ENCODE measurements around the gene CTNND2.

CTNND2 gene

DNA sequence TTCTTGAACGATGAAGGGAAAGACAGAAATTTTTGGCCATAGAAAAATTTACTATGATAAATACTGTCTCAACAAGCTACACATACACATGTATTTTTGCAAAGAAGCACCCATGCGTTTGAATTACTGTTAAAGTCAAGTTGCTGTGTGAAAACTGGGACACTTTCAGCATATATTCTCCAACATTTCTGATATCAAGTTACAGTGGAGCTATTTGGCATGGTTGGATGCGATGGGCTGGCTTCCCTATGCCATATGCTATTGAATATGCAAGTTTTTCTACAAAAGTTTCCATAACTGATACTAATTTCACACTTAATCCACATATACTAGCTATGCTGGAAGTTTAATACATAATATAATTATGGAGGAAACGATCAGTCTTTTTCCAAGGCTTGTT, 381.4 kb downstream of the CTNND2 start:
- no peak for DNase-seq (ENCODE audit: low spot score)

DNA sequence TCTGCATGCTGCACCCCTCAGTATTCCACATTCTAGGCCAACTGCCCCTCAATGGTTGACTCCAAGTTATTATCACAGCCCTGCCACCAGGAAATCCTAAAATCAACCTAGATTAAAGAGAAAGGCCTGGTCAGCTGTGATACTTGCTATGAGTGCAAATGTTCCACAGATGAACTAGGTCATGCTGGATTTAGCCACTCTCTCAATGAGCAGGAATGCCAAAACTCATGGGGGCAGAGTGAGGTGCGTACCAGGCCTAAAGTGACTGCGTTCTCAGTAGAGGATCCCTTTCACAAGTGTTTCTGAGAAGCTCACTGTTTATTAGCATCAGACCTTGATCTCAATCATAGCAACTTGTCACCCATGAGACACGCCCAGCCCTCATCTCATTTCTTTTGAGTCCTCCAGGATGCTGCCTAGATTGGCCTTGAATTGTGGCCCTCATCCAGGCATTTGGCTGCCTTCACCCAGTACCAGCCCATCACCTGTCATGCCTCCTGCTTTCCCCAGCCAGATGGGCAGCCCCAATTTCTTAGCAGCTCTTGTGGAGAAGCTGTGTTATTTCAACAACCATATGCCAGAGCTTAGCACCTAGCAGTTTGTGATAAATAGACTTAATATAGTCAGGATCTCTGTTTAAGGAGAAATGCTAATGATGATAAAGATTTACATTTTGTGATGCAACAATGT, 383.9 kb downstream of the CTNND2 start:
- no peak for DNase-seq (ENCODE audit: low spot score)

DNA sequence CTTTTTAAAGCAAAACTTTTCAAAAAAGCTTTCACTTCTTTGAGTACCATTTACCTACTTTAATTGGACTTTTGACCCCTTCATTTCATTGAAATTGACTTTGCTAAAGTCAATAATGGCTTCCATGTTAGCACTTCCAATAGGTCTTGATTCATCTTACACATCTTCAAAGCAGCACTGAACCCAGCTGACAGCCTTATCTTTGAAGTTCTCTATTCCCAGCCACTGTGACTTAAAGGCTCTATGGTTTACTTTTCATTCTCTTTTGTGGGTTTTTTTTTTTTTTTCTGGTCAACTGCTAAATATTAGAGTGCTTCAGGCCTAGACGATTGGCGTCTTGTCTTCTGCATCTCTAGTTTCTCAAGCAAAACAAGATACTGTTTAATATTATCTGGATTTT, 385.0 kb downstream of the CTNND2 start:
- DNase-seq (ENCODE audit: low spot score) = no peak

DNA sequence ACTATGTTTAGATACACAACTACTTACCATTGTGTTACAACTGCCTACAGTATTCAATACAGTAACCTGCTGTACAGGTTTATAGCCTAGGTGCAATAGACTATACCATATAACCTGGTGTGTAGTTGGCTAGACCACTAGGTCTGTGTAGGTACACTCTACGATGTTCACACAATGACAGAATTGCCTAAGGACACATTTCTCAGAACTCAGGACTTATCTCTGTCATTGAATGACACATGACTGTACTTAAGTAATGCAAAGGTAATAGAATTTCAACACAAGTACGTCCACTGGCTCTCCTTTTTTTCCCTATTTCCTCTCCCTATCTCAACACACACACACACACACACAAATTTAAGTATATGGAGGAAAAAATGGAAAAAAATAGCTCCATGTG, 385.6 kb downstream of the CTNND2 start:
- DNase-seq (ENCODE audit: low spot score) = no peak

DNA sequence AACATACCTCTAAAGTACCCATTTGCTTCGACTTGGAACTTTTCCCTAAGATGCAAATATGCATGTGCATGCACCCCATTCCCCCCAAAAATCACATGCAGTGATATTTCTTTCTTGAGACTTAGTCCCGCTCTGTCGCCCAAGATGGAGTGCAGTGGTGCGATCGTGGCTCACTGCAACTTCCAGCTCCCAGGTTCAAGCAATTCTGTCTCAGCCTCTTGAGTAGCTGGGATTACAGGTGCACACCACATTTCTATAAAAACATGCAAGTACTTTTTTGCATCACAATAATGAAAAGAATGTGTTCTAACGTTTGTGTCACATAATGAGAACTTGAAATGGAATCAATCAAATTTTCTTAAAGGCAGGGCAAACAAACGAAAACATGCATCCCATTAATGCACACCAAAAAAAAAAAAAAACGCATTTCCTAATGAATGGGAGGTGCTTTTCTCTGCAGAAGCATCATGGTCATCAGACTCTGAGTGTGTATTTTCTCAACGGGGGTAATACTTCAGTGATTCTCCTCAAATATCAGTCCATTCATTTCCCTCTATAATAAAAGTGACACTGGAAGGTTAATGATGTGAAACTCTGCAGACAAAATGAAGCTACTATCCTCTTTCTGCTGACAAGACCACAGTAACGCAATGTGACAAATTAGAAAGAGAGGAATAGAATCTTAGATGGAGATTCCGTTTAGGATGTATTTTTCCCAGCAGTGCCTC, 389.4 kb downstream of the CTNND2 start:
- no peak for DNase-seq (ENCODE audit: low spot score)

DNA sequence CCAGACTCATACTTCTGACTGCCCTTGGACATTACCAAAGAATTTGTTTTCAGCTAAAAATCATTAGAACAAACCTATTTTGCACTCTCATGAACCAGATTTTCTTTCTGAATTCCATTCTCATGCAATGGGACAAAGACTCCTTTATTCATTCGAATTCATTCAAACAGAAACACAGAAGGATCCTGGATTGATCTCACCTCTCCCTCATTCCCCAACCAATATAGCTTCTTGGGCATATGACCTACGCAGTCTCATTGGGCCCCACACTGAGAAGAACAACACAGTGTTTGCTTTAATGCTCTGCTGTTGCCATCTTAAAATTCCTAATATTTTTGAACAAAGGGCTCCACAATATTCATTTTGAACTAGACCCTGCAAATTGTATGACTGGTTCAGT, 392.4 kb downstream of the CTNND2 start:
- DNase-seq (ENCODE audit: low spot score) = no peak

DNA sequence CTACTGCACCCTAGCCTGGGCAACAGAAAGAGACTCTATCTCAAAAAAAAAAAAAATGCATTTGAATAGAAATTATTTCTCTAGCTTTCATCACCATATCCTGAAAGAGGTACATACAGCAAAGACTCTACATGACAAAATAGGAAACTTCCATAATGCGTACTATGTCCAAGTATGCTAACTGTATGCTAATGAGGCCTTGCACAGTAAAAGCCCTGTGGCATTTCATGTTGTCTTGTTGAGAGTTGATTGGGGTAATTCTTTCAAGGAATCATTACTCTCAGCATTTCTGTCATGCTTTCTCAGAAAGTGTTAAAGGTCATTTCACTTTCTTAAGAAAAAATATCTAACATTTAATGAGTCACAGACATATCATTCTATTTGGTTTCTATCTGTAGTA, 393.4 kb downstream of the CTNND2 start:
- no peak for DNase-seq (ENCODE audit: low spot score)

DNA sequence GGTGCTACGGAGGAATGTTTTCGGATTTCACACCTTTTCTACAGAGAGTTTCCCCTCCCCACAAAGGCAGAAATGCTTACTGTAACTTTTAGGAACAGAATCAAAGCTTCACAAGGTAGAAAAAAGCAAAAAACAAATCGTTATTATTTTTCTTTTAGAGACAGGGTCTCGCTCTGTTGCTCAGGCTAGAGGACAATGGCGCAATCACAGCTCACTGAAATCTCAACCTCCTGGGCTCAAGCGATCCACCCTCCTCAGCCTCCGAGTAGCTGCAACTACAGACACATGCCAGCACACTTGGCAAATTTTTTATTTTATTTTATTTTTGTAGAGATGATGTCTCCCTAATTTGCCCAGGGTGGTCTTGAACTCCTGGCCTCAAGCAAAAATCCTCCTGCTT, 394.5 kb downstream of the CTNND2 start:
- no peak for DNase-seq (ENCODE audit: low spot score)

DNA sequence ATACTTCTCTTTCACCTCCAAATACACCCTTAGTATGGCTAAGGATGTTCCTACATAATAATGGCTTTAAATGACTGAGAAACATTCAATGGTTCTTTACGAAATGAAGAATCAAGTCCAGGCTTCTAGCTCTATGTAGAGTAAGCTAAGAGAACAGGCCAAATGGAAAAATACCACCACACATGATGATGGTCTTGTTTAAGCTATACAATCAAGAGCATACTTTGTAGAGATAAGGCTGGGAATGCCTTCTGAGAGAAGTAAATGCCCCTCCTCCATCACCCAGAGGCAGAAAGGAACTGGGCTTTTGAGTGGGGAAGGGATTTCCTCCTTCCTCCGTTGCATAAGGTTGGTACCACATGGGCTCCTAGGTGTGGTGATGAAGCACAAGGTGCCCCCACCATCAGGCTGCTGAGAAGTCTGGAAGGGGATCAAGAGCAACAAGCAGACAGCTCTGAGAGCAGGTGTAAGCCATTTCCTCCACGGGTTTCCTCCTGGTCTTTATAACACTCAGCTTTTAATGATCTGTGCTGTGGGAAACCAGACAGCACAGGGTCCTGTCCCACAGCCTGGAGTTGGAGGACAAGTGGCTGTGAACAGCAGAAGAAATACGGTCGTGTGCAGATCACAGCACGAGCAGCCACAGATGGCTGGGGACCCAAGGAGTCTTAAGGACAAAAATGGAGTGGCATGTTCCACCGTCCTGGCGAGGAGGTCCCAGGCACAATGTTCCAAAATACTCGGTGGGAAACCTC, 396.9 kb downstream of the CTNND2 start:
- DNase-seq (ENCODE audit: low spot score) = no peak

DNA sequence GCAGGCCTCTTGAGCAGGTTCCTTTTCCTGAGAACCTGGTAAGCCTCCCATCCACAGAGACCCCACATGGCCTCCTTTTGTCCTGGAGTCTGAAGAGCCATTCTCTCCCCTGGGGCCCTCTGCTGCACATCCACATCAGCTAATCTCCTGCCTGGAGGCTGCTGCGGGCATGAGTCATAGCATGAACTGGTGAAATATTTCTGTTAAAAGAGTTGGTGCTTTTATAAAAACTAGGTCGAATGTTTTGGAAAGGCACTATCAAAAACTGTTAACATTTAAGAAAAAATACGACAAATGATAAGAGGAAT, 399.4 kb downstream of the CTNND2 start:
- no peak for DNase-seq (ENCODE audit: low spot score)

DNA sequence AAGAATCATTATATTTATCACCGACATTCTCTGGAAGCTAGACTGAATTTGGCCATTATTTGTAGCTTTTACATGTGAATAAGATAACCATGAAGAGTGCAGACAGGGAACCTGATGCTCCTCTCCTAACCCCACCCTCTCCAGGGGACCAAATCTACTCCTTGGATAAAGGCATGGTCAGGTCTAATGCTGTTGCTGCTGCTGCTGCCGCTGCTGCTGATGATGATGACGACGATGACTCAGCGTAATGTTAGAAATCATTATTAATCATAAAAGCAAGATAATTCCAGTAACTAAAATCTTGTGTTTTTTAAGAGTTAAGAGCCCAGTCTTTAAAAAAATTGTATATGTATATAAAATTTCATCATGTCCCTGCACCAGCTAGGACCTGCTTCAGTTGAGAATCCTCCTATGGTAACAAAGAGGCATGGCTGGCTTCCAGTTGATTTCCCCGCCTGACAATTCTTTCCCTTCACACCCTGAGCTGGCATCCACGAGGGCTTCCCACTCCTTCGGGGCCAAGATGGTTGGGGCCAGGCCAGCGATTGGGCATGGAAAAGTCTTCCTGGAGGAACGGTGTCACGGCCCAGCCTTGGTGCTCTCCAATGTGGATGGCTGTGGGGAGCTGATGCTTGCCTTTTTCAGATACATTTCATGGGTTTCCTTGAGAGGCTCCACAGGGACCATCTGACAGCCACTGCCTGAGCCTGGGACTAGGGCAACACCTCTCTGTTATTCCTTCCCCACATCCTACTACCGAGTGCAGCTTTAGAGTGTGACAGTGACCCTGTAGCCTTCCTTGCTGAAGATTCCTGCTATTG, 400.0 kb downstream of the CTNND2 start:
- no peak for DNase-seq (ENCODE audit: low spot score)

DNA sequence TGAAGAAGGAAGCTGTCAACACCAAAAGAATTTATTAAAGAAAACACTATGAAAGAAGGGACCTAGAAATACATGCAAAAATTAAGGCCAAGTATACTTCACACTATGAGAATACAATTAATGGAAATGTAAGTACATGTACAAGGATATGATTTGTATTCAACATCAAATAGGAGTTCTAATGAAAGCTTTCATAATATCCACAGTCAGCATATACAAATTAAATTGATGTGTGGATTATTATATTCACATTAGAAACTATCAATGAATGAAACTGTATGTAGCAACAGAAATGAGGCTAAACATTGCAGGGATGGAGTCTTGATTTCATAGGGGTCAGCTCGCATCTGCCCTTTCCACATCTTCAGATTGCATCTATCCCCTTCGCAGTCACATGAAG, 401.5 kb downstream of the CTNND2 start:
- DNase-seq (ENCODE audit: low spot score) = no peak

DNA sequence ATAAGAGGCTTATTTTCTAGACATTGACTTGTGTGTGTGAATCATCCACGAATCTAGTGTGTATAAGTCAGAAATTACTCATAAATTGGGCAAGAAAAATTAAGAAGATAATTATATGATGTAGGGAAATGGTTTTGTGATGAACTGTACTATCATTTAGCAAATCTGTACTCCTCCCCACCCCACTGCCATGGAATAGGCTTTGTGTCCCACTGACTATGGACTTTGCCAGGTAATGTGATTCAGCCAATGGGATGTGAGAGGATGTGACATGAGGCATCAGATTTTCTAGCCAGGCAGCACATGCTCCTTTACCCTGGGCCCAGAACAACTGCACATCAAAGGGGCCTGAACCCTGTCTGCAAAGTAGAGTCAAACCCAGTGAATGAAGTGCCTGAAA, 406.6 kb downstream of the CTNND2 start:
- DNase-seq (ENCODE audit: low spot score) = no peak

DNA sequence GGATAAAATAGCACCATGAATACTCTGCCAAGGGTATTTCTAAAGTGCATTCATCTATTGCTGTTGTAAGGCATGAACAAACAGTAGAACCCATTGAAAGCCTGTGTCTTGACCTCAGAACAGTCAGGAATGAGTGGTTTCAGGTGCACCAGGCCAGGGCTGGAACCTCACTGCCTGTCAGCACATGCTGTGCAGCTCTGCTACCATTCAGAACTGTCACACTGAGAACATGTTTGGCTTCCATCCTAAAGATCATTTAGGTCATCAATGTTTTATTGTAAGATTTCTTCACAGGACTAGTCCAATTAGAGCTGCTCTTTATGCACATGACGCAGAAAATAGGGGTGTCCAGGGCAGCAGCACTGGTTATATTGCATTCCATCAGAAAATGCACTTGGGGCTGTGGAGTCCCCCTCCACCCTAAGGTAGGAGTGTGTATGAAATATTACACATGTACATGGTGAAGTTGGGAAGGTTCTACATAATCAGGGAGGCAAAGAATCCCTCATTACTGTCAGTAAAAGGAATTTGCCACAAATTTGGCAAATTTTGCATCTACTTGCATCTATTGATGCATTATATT, 408.0 kb downstream of the CTNND2 start:
- DNase-seq (ENCODE audit: low spot score) = no peak

DNA sequence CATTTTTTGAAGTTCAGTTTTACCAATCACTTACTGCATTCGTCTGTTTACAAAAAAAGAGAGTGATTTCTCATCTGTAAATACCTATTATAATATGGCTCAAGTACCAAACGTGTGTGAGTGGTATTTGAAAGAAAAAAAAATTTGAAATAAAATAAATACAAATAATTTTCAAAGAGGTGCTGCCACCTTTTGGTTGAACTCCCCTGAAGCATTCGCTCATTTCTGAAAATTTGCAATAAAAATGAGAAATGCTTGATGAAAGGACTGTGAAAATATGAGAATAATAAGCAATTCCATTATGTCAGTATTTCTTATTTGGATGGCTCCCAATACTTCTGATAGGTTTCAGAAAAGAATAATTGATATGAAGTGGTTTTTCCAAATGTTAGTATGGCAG, 409.9 kb downstream of the CTNND2 start:
- DNase-seq (ENCODE audit: low spot score) = no peak

DNA sequence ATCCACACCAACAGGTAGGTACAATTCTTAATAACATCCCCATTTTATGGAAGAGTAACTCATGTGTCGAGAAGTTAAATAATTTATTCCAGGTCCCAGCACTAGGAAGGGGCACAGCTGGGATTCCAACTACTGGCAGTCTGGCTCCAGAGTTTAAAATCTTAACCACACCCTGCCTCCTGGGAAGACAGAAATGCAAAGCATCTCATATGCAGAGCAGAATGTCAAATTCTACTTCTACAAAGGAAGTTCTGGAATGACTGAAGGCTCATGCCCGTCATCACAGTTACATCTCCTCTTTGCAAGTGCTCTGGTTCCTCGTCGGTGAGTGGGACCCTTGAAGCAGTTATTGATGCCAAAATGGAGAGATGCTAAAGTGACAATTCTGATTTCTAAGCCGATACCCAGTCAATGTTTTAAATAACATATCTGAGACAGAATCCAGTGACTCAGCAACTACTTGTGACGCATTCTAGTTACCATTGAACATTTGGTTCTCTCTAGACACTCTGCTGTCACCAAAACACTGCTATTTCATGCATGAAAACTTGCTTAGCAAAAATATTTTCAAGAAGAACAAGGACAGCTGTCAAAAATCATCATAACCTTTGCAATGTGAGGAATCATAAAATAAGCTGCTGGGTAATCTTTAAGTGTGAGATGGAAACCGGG, 412.7 kb downstream of the CTNND2 start:
- no peak for DNase-seq (ENCODE audit: low spot score)

DNA sequence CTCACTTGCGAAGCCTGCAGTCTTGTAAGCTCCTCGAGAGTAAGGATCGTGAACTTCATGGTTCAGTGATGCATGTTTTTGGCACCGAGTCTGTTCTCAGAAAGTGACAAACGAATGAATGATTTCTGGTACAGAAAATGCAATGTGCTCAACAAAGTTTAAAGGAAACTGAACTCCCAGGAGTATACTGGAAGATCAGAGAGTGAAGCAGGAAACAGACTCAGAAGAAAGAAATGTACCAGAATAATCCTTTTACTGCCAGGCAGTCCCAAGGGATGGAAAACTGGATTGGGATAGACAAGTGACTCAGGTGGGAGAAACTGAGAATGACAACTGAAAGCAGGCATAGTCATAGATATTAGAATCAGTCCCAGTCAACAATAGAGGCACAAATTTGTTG, 420.6 kb downstream of the CTNND2 start:
- no peak for DNase-seq (ENCODE audit: low spot score)

DNA sequence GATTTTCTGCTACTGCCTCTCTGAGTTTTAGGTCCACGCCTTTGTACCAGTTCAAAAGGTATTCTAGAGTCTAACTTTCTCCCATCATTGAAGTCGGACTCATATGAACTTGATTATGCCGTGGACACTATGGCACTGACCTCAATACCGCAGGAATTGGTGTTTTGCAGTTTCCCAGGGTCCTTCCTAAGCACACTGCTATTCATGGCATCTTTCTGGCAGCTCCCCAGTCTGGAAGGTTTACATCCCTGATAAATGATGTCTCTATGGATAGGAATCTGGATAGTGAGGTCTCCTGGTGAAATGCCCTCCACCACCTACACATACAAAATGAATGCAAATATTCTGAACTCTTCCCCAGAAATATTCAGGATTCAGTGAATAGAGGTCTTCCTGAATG, 422.2 kb downstream of the CTNND2 start:
- no peak for DNase-seq (ENCODE audit: low spot score)

DNA sequence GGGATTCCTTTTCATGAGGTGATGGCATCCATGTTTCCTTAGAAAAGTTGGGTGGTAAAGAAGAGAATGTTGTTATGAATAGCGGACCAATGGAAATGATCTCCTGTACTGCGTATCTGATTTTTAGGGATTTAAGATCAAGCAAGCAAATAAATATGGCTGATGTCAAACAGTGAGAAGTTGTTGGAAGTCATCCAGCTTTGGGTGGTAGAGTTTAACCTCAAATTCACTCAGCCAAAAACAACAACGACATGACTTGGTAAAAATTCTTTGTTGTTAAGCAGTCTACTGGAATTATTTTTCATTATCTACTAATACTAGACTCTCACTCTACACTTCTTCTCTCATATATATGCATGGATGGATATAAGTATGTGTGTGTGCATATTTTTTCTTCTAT, 426.5 kb downstream of the CTNND2 start:
- DNase-seq (ENCODE audit: low spot score) = no peak

DNA sequence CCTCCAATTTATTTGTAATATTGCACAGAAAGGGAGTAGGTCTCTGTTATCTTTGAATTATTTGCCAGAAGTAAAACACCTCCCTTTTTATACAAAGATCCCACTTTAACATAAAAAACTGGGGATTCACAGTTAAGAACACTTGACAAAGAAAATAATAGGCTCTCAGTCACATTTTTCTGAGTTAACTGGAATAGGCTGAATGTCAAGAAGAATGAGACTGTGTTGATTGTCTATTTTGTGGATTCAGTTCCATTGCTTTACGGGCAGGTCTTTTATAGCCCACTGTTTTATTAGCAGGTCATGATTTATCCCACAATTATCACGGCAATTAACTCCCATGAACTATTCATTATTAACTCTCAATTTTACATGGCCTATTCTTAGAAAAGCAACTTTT, 427.4 kb downstream of the CTNND2 start:
- no peak for DNase-seq (ENCODE audit: low spot score)

DNA sequence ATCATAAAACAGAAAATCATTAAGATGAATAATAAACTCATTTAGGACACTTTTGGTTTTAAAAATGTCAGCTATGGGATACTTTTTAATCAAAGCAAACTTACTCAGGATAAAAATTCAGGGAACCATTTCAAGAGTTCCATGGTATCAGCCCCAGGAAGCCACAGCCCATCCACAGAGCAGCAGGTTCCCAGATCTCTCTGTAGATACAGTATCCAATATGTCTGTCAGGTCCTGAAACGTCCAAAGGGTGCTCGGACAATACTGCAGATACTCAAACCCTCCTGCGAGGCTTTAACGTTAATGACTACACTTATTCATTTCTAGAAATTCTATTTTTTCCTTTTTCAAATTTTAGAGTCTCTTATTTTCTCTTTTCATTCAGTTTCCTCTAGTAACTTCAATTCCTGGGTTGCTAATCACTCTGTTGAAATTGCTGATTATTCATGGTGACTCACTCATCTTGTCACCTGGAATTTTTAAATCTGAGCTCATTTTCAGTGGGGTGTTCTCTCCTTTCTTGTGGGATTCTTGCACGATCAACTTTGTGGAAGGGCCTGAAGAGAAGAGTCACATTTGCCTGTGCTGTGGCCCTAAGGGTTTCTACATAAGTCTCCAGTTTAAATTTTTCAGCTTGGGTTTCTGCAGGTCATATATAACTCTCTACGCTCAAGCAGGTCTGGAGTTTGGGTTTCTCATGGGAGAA, 435.8 kb downstream of the CTNND2 start:
- no peak for DNase-seq (ENCODE audit: low spot score)
